ENCODE measurements around the gene IL1RL1.

Gene IL1RL1

DNA sequence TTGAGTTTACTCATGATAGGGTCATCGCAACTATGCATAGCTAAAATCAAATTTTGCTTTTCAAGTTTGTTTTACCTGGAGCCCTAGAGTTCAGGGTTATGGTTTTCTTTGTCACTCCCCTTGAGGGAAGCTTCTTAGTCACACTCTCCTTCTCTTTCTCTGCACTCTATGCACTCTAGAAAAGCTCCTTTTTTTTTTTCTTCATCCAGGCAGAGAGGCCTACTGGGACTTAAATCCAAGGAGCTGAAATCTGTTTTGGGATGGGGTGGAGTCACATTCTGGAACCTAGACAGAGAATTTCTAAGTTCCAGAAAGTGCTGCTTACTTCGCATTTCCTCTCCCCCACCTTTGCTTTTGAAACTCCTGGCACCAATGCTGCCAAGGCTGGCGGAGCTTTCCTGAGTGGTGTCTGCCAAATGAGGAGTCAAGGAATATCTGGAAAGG, 25.2 kb downstream of the IL1RL1 start:
- H3K36me3 ChIP-seq (ENCODE audit: control insufficient read depth in 2 of 2, insufficient read depth in 1 of 2, low read length in 2 of 2), result no peaks in the 10 kb centered on the region
- no peak for TF ChIP-seq YY2 (tag by site-specific recombination; IDR thresholded peaks at IDR 0.05)
- CTCF ChIA-PET, result no interaction called here
- H3K4me1 ChIP-seq (ENCODE audit: control insufficient read depth, insufficient read depth, low read length), result no peaks in the 10 kb centered on the region
- H3K9me3 ChIP-seq (ENCODE audit: control insufficient read depth, insufficient read depth, low read depth, low read length), result no peaks in the 10 kb centered on the region
- POLR2A ChIA-PET, result no interaction called here
- no peak overlapping the region for H3K27ac ChIP-seq (ENCODE audit: extremely low read depth, low read depth, low read length)
- no peak overlapping the region for H3K4me3 ChIP-seq (ENCODE audit: low read depth, low read length)

GRCh38 chr2:102337012-102337411, 25.6 kb downstream of the IL1RL1 start:
- Histone ChIP-seq H3K4me1 (ENCODE audit: control insufficient read depth, insufficient read depth, low read length) (no peaks in the 10 kb centered on the region), H3K36me3 (ENCODE audit: control insufficient read depth in 2 of 2, insufficient read depth in 1 of 2, low read length in 2 of 2) (no peaks in the 10 kb centered on the region), H3K9me3 (ENCODE audit: control insufficient read depth, insufficient read depth, low read depth, low read length) (no peaks in the 10 kb centered on the region), H3K4me3 (ENCODE audit: low read depth, low read length) (no peak overlapping the region), H3K27ac (ENCODE audit: extremely low read depth, low read depth, low read length) (no peak overlapping the region)
- TF ChIP-seq ZNF184 (tag by site-specific recombination; IDR thresholded peaks at IDR 0.05) (no peak), ZNF596 (tag by site-specific recombination; IDR thresholded peaks at IDR 0.05) (no peak), KLF7 (tag by site-specific recombination; IDR thresholded peaks at IDR 0.05; ENCODE audit: borderline replicate concordance) (no peak), ZNF394 (tag by site-specific recombination; IDR thresholded peaks at IDR 0.05; ENCODE audit: borderline replicate concordance) (no peak), ZNF548 (tag by site-specific recombination; IDR thresholded peaks at IDR 0.05) (no peak), ZNF776 (tag by site-specific recombination; IDR thresholded peaks at IDR 0.05; ENCODE audit: borderline replicate concordance) (no peak), ZNF549 (tag by site-specific recombination; IDR thresholded peaks at IDR 0.05) (no peak), ZNF221 (tag by site-specific recombination; IDR thresholded peaks at IDR 0.05; ENCODE audit: borderline replicate concordance) (no peak), ZNF555 (tag by site-specific recombination; conservative IDR thresholded peaks at IDR 0.05) (no peak), ZNF140 (tag by site-specific recombination; IDR thresholded peaks at IDR 0.05) (no peak), GLIS2 (tag by site-specific recombination; IDR thresholded peaks at IDR 0.05) (no peak)
- TF ChIP-seq, protein P1, sequence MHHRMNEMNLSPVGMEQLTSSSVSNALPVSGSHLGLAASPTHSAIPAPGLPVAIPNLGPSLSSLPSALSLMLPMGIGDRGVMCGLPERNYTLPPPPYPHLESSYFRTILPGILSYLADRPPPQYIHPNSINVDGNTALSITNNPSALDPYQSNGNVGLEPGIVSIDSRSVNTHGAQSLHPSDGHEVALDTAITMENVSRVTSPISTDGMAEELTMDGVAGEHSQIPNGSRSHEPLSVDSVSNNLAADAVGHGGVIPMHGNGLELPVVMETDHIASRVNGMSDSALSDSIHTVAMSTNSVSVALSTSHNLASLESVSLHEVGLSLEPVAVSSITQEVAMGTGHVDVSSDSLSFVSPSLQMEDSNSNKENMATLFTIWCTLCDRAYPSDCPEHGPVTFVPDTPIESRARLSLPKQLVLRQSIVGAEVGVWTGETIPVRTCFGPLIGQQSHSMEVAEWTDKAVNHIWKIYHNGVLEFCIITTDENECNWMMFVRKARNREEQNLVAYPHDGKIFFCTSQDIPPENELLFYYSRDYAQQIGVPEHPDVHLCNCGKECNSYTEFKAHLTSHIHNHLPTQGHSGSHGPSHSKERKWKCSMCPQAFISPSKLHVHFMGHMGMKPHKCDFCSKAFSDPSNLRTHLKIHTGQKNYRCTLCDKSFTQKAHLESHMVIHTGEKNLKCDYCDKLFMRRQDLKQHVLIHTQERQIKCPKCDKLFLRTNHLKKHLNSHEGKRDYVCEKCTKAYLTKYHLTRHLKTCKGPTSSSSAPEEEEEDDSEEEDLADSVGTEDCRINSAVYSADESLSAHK (tag by site-specific recombination; IDR thresholded peaks at IDR 0.05), result no peak
- TF ChIP-seq, protein P2, sequence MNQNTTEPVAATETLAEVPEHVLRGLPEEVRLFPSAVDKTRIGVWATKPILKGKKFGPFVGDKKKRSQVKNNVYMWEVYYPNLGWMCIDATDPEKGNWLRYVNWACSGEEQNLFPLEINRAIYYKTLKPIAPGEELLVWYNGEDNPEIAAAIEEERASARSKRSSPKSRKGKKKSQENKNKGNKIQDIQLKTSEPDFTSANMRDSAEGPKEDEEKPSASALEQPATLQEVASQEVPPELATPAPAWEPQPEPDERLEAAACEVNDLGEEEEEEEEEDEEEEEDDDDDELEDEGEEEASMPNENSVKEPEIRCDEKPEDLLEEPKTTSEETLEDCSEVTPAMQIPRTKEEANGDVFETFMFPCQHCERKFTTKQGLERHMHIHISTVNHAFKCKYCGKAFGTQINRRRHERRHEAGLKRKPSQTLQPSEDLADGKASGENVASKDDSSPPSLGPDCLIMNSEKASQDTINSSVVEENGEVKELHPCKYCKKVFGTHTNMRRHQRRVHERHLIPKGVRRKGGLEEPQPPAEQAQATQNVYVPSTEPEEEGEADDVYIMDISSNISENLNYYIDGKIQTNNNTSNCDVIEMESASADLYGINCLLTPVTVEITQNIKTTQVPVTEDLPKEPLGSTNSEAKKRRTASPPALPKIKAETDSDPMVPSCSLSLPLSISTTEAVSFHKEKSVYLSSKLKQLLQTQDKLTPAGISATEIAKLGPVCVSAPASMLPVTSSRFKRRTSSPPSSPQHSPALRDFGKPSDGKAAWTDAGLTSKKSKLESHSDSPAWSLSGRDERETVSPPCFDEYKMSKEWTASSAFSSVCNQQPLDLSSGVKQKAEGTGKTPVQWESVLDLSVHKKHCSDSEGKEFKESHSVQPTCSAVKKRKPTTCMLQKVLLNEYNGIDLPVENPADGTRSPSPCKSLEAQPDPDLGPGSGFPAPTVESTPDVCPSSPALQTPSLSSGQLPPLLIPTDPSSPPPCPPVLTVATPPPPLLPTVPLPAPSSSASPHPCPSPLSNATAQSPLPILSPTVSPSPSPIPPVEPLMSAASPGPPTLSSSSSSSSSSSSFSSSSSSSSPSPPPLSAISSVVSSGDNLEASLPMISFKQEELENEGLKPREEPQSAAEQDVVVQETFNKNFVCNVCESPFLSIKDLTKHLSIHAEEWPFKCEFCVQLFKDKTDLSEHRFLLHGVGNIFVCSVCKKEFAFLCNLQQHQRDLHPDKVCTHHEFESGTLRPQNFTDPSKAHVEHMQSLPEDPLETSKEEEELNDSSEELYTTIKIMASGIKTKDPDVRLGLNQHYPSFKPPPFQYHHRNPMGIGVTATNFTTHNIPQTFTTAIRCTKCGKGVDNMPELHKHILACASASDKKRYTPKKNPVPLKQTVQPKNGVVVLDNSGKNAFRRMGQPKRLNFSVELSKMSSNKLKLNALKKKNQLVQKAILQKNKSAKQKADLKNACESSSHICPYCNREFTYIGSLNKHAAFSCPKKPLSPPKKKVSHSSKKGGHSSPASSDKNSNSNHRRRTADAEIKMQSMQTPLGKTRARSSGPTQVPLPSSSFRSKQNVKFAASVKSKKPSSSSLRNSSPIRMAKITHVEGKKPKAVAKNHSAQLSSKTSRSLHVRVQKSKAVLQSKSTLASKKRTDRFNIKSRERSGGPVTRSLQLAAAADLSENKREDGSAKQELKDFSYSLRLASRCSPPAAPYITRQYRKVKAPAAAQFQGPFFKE (tag by site-specific recombination; IDR thresholded peaks at IDR 0.05; ENCODE audit: borderline replicate concordance), result no peak
- POLR2A ChIA-PET, result no interaction called here
- CTCF ChIA-PET, result no interaction called here
